Measurements from ENCODE around the gene AOC3. TPM values are rescaled to one million over a fixed set of nuclear protein-coding genes. Genes with fewer than 3 reads are reported as not detected.

Gene AOC3
- total and polyA plus RNA-seq, 2 of the 13 experiments (the other 11 are each of a cell fraction or from before 2014, with no cell fraction given) = 8.7 to 51.7 TPM

DNA sequence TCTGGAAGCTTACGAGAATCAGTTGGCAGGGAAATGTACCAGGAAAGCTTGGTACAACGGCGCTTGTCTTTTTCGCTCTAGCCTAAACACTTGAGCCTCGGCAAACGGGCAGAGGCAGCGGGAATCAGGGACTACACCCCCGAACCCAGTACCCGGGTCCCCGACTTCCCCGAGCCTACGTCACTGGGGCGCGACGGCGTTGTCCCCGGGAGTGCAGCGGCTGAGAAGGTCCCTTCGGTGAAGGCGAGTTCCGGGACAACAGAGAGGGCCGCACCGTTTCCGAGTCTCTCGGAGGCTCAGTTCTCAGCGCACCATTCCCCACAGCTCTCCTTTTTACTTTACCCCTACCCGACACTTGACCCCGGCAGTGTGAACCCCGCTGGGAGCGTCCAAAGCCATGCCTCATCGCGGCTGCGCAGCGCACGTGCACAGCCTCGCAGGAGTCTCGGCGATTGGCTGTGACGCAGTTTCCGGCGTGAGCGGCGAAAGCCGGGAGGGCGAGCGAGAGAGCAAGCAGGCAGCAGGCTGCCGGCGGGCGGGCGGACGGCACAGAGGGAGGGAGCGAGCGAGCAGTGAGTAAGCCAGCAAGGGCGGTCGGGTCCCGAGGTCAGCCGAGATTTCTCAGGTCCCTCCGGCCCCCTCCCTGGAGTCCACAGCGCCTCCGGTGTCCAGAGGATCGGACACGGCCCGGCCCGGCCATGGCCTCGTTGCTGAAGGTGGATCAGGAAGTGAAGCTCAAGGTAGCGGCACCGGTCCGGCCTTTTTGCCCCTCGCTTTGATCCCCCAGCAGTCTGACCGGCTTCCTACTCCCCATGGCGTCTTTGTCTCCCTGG, 17.8 kb upstream of the AOC3 start, which contains the start of gene PSME3 (continued):
- peak; percentile 39; the same call in 1 of the 2 replicates for TF ChIP-seq USF2 (IDR thresholded peaks at IDR 0.05; ENCODE audit: low read depth, low read length)
- peak; percentile 64; the same call in 1 of the 2 replicates for TF ChIP-seq USF2 (CRISPR knock-in tag; IDR thresholded peaks at IDR 0.05; ENCODE audit: borderline replicate concordance)
- TF ChIP-seq NCOA2 (CRISPR knock-in tag; IDR thresholded peaks at IDR 0.05) = no peak; the same call in 1 of the 2 replicates
- peak; percentile 92; the same call in 1 of the 2 replicates for TF ChIP-seq SNAPC5 (CRISPR knock-in tag; IDR thresholded peaks at IDR 0.05; ENCODE audit: borderline replicate concordance)
- 0 out of 2 replicates have a peak, but pooled peaks have one; percentile 44 for TF ChIP-seq RCOR2 (CRISPR knock-in tag; IDR thresholded peaks at IDR 0.05)
- TF ChIP-seq ZNF12 (CRISPR knock-in tag; IDR thresholded peaks at IDR 0.05) = peak; percentile 75
- peak; percentile 91 for TF ChIP-seq KAT7 (CRISPR knock-in tag; IDR thresholded peaks at IDR 0.05; ENCODE audit: borderline replicate concordance)
- TF ChIP-seq, protein P1, sequence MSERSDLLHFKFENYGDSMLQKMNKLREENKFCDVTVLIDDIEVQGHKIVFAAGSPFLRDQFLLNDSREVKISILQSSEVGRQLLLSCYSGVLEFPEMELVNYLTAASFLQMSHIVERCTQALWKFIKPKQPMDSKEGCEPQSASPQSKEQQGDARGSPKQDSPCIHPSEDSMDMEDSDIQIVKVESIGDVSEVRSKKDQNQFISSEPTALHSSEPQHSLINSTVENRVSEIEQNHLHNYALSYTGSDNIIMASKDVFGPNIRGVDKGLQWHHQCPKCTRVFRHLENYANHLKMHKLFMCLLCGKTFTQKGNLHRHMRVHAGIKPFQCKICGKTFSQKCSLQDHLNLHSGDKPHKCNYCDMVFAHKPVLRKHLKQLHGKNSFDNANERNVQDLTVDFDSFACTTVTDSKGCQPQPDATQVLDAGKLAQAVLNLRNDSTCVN (CRISPR knock-in tag; IDR thresholded peaks at IDR 0.05; ENCODE audit: borderline replicate concordance) = peak; percentile 81
- TF ChIP-seq, protein P2, sequence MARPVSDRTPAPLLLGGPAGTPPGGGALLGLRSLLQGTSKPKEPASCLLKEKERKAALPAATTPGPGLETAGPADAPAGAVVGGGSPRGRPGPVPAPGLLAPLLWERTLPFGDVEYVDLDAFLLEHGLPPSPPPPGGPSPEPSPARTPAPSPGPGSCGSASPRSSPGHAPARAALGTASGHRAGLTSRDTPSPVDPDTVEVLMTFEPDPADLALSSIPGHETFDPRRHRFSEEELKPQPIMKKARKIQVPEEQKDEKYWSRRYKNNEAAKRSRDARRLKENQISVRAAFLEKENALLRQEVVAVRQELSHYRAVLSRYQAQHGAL (CRISPR knock-in tag; IDR thresholded peaks at IDR 0.05; ENCODE audit: not compliant biosample characterization) = peak; percentile 75
- TF ChIP-seq FOXA3 (CRISPR knock-in tag; IDR thresholded peaks at IDR 0.05) = peak; percentile 57; the same call in 1 of the 2 replicates
- TF ChIP-seq ZNF224 (CRISPR knock-in tag; IDR thresholded peaks at IDR 0.05) = peak; percentile 96; the same call in 1 of the 2 replicates
- peak; percentile 90 for TF ChIP-seq TP53 (CRISPR knock-in tag; conservative IDR thresholded peaks at IDR 0.05)
- TF ChIP-seq MED1 (CRISPR knock-in tag; IDR thresholded peaks at IDR 0.05) = peak; percentile 83
- peak; percentile 97 for TF ChIP-seq HIVEP1 (CRISPR knock-in tag; IDR thresholded peaks at IDR 0.05)
- no peak for TF ChIP-seq PHF5A (CRISPR knock-in tag; IDR thresholded peaks at IDR 0.05; ENCODE audit: low read depth, unreplicated experiment)
- TF ChIP-seq ZNF607 (CRISPR knock-in tag; IDR thresholded peaks at IDR 0.05; ENCODE audit: borderline replicate concordance) = peak; percentile 94
- TF ChIP-seq FOXO1 (CRISPR knock-in tag; IDR thresholded peaks at IDR 0.05) = peak; percentile 67
- TF ChIP-seq MED13 (CRISPR knock-in tag; IDR thresholded peaks at IDR 0.05) = no peak; the same call in none of the 2 replicates
- TF ChIP-seq HHEX (CRISPR knock-in tag; IDR thresholded peaks at IDR 0.05) = peak; percentile 53; the same call in 1 of the 2 replicates
- no peak for TF ChIP-seq SUZ12 (IDR thresholded peaks at IDR 0.05; ENCODE audit: low read depth, low read length)
- peak; percentile 91 for TF ChIP-seq ZNF33B (CRISPR knock-in tag; IDR thresholded peaks at IDR 0.05)
- no peak; the same call in 1 of the 2 replicates for TF ChIP-seq ZNF550 (CRISPR knock-in tag; IDR thresholded peaks at IDR 0.05; ENCODE audit: borderline replicate concordance)
- TF ChIP-seq GTF2F1 (IDR thresholded peaks at IDR 0.05; ENCODE audit: low read length) = no peak
- no peak; the same call in 1 of the 2 replicates for TF ChIP-seq ZNF850 (CRISPR knock-in tag; conservative IDR thresholded peaks at IDR 0.05)
- TF ChIP-seq, protein P3, sequence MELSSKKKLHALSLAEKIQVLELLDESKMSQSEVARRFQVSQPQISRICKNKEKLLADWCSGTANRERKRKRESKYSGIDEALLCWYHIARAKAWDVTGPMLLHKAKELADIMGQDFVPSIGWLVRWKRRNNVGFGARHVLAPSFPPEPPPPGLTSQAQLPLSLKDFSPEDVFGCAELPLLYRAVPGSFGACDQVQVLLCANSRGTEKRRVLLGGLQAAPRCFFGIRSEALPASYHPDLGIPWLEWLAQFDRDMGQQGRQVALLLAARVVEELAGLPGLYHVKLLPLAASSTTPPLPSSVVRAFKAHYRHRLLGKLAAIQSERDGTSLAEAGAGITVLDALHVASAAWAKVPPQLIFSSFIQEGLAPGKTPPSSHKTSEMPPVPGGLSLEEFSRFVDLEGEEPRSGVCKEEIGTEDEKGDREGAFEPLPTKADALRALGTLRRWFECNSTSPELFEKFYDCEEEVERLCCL (CRISPR knock-in tag; IDR thresholded peaks at IDR 0.05; ENCODE audit: borderline replicate concordance) = peak; percentile 97; the same call in 1 of the 2 replicates
- no peak for TF ChIP-seq ZMYM2 (CRISPR knock-in tag; IDR thresholded peaks at IDR 0.05)

Measured in HepG2 (cell line).